ENCODE measurements around the gene RNF167. TPM values are rescaled to one million over a fixed set of nuclear protein-coding genes. Genes with fewer than 3 reads are reported as not detected.
A peak's percentile ranks its signal among the peaks of the same experiment; 100 is the strongest.

The RNF167 gene
- total and polyA plus RNA-seq, 2 of the 13 experiments (the other 11 are each of a cell fraction or from before 2014, with no cell fraction given) = 44.1 to 45.4 TPM

DNA sequence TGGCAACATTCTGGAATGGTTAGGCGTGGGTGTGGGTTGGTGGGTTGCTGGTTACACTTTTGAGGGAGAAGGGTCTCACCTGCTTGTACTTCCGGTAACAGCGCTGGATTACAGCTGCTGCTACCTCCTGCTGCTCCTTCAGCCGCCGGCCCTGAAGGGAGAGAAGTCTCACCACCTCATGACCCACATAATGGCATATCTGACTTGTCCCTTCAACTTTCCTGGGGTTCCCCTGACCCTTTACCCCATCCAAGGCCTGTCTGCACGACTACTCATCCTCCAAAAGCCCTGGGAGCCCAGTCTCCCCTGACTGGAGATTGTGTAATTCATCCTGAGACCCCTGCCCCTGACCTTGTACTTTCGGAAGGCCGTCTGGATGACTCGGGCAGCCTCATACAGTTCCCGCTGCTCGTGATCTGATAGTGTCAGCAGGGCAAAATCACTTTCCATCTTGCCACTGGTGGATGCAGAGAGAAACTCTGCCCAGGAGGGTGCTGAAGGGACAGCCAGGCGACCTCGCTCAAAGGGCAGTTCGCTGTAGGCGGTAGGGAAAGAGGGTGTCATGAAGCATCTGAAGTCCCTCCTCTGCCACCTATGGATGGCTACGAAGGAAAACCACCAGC is 29.6 kb downstream of the RNF167 start (continued):
- TF ChIP-seq, protein P1, sequence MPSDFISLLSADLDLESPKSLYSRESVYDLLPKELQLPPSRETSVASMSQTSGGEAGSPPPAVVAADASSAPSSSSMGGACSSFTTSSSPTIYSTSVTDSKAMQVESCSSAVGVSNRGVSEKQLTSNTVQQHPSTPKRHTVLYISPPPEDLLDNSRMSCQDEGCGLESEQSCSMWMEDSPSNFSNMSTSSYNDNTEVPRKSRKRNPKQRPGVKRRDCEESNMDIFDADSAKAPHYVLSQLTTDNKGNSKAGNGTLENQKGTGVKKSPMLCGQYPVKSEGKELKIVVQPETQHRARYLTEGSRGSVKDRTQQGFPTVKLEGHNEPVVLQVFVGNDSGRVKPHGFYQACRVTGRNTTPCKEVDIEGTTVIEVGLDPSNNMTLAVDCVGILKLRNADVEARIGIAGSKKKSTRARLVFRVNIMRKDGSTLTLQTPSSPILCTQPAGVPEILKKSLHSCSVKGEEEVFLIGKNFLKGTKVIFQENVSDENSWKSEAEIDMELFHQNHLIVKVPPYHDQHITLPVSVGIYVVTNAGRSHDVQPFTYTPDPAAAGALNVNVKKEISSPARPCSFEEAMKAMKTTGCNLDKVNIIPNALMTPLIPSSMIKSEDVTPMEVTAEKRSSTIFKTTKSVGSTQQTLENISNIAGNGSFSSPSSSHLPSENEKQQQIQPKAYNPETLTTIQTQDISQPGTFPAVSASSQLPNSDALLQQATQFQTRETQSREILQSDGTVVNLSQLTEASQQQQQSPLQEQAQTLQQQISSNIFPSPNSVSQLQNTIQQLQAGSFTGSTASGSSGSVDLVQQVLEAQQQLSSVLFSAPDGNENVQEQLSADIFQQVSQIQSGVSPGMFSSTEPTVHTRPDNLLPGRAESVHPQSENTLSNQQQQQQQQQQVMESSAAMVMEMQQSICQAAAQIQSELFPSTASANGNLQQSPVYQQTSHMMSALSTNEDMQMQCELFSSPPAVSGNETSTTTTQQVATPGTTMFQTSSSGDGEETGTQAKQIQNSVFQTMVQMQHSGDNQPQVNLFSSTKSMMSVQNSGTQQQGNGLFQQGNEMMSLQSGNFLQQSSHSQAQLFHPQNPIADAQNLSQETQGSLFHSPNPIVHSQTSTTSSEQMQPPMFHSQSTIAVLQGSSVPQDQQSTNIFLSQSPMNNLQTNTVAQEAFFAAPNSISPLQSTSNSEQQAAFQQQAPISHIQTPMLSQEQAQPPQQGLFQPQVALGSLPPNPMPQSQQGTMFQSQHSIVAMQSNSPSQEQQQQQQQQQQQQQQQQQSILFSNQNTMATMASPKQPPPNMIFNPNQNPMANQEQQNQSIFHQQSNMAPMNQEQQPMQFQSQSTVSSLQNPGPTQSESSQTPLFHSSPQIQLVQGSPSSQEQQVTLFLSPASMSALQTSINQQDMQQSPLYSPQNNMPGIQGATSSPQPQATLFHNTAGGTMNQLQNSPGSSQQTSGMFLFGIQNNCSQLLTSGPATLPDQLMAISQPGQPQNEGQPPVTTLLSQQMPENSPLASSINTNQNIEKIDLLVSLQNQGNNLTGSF (CRISPR knock-in tag; IDR thresholded peaks at IDR 0.05) = 0 out of 2 replicates have a peak, but pooled peaks have one; percentile 33
- 0 out of 2 replicates have a peak, but pooled peaks have one; percentile 18 for TF ChIP-seq SRY (CRISPR knock-in tag; IDR thresholded peaks at IDR 0.05)
- no peak for TF ChIP-seq TBL1XR1 (IDR thresholded peaks at IDR 0.05; ENCODE audit: borderline replicate concordance, low read length, partially characterized antibody)
- no peak for TF ChIP-seq ZNF207 (IDR thresholded peaks at IDR 0.05; ENCODE audit: borderline replicate concordance)
- TF ChIP-seq, protein P2, sequence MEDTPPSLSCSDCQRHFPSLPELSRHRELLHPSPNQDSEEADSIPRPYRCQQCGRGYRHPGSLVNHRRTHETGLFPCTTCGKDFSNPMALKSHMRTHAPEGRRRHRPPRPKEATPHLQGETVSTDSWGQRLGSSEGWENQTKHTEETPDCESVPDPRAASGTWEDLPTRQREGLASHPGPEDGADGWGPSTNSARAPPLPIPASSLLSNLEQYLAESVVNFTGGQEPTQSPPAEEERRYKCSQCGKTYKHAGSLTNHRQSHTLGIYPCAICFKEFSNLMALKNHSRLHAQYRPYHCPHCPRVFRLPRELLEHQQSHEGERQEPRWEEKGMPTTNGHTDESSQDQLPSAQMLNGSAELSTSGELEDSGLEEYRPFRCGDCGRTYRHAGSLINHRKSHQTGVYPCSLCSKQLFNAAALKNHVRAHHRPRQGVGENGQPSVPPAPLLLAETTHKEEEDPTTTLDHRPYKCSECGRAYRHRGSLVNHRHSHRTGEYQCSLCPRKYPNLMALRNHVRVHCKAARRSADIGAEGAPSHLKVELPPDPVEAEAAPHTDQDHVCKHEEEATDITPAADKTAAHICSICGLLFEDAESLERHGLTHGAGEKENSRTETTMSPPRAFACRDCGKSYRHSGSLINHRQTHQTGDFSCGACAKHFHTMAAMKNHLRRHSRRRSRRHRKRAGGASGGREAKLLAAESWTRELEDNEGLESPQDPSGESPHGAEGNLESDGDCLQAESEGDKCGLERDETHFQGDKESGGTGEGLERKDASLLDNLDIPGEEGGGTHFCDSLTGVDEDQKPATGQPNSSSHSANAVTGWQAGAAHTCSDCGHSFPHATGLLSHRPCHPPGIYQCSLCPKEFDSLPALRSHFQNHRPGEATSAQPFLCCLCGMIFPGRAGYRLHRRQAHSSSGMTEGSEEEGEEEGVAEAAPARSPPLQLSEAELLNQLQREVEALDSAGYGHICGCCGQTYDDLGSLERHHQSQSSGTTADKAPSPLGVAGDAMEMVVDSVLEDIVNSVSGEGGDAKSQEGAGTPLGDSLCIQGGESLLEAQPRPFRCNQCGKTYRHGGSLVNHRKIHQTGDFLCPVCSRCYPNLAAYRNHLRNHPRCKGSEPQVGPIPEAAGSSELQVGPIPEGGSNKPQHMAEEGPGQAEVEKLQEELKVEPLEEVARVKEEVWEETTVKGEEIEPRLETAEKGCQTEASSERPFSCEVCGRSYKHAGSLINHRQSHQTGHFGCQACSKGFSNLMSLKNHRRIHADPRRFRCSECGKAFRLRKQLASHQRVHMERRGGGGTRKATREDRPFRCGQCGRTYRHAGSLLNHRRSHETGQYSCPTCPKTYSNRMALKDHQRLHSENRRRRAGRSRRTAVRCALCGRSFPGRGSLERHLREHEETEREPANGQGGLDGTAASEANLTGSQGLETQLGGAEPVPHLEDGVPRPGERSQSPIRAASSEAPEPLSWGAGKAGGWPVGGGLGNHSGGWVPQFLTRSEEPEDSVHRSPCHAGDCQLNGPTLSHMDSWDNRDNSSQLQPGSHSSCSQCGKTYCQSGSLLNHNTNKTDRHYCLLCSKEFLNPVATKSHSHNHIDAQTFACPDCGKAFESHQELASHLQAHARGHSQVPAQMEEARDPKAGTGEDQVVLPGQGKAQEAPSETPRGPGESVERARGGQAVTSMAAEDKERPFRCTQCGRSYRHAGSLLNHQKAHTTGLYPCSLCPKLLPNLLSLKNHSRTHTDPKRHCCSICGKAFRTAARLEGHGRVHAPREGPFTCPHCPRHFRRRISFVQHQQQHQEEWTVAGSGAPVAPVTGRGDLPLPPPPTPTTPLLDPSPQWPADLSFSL (CRISPR knock-in tag; IDR thresholded peaks at IDR 0.05) = 0 out of 2 replicates have a peak, but pooled peaks have one; percentile 18
- no peak for TF ChIP-seq ZZZ3 (CRISPR knock-in tag; IDR thresholded peaks at IDR 0.05; ENCODE audit: borderline replicate concordance)
- TF ChIP-seq, protein P3, sequence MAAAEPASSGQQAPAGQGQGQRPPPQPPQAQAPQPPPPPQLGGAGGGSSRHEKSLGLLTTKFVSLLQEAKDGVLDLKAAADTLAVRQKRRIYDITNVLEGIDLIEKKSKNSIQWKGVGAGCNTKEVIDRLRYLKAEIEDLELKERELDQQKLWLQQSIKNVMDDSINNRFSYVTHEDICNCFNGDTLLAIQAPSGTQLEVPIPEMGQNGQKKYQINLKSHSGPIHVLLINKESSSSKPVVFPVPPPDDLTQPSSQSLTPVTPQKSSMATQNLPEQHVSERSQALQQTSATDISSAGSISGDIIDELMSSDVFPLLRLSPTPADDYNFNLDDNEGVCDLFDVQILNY (CRISPR knock-in tag; conservative IDR thresholded peaks at IDR 0.05) = no peak
- TF ChIP-seq RBAK (CRISPR knock-in tag; IDR thresholded peaks at IDR 0.05) = no peak
- TF ChIP-seq ZBTB7A (CRISPR knock-in tag; IDR thresholded peaks at IDR 0.05) = peak; percentile 73; the same call in 1 of the 2 replicates
- TF ChIP-seq ZNF660 (CRISPR knock-in tag; IDR thresholded peaks at IDR 0.05; ENCODE audit: borderline replicate concordance, low read depth) = no peak
- 0 out of 2 replicates have a peak, but pooled peaks have one; percentile 32 for TF ChIP-seq RFXAP (CRISPR knock-in tag; IDR thresholded peaks at IDR 0.05; ENCODE audit: borderline replicate concordance)
- TF ChIP-seq HDAC1 (CRISPR knock-in tag; IDR thresholded peaks at IDR 0.05) = 0 out of 2 replicates have a peak, but pooled peaks have one; percentile 45
- TF ChIP-seq ZNF567 (CRISPR knock-in tag; IDR thresholded peaks at IDR 0.05; ENCODE audit: borderline replicate concordance) = no peak
- TF ChIP-seq TOE1 (CRISPR knock-in tag; IDR thresholded peaks at IDR 0.05) = no peak

All from HepG2 (cell line).